Caco-2 (cell line): ENCODE measurements around the gene ADORA3. TPM values are rescaled to one million over a fixed set of nuclear protein-coding genes. Genes with fewer than 3 reads are reported as not detected.

Source experiments
- BruUV-seq: library from RNA; stranded (reverse); fragments of 400-500 nt; replicated peaks from 2 replicates; lab custom pipeline; 2021; lab: Mats Ljungman, UMichigan
- CTCF ChIA-PET: fragments of 300-600 bp; sonication (Branson Sonifier 250); formaldehyde crosslinking; loops from one replicate; lab custom pipeline; 2022; ENCODE audit warnings: antibody characterized with exemption; lab: Charles Lee
- POLR2A ChIA-PET: fragments of 300-600 bp; sonication (Branson Sonifier 250); formaldehyde crosslinking; loops from one replicate; lab custom pipeline; 2022; ENCODE audit warnings: antibody characterized with exemption; lab: Charles Lee
- DNase-seq, 2 experiments: peaks; one replicate each; pipeline versions ENCODE4 v3.0.0 to v3.0.0-alpha.2; 2020 to 2022
- H3K27me3 ChIP-seq: replicated peaks from 2 replicates; pipeline ENCODE4 v1.6.0; 2011; ENCODE audit warnings: low read length; ENCODE audit not compliant: control insufficient read depth, insufficient read depth
- H3K36me3 ChIP-seq: 2 replicates; pipeline ENCODE4 v1.5.1; 2011; ENCODE audit warnings: low read length; ENCODE audit not compliant: control insufficient read depth, insufficient read depth
- H3K4me1 ChIP-seq: fragments of 250-450 bp; sonication (Bioruptor Pico); 2 replicates; pipeline ENCODE4 v1.5.1; 2020; ENCODE audit warnings: mild to moderate bottlenecking
- H3K4me3 ChIP-seq: 2 replicates; pipeline ENCODE4 v1.5.1; 2011; ENCODE audit warnings: low read depth, mild to moderate bottlenecking, control low read depth, low read length
- H3K9me3 ChIP-seq: fragments of 250-450 bp; sonication (Bioruptor Pico); 2 replicates; pipeline ENCODE4 v1.5.1; 2020; ENCODE audit warnings: mild to moderate bottlenecking, moderate library complexity
- H3K27ac Mint-ChIP-seq: one replicate; pipeline ENCODE4 v1.8.0; 2022; ENCODE audit warnings: mixed read lengths; ENCODE audit not compliant: unreplicated experiment
- H3K27me3 Mint-ChIP-seq: one replicate; pipeline ENCODE4 v1.8.0; 2022; ENCODE audit warnings: mixed read lengths; ENCODE audit not compliant: insufficient read depth, unreplicated experiment
- H3K36me3 Mint-ChIP-seq: one replicate; pipeline ENCODE4 v1.8.0; 2022; ENCODE audit warnings: mild to moderate bottlenecking, mixed read lengths; ENCODE audit not compliant: insufficient read depth, unreplicated experiment
- H3K4me1 Mint-ChIP-seq: one replicate; pipeline ENCODE4 v1.8.0; 2022; ENCODE audit warnings: low read depth, mixed read lengths; ENCODE audit not compliant: unreplicated experiment
- H3K4me3 Mint-ChIP-seq: one replicate; pipeline ENCODE4 v1.8.0; 2022; ENCODE audit warnings: mild to moderate bottlenecking, moderate library complexity, mixed read lengths; ENCODE audit not compliant: unreplicated experiment
- H3K9me3 Mint-ChIP-seq: one replicate; pipeline ENCODE4 v1.8.0; 2022; ENCODE audit warnings: mixed read lengths; ENCODE audit not compliant: unreplicated experiment
- CTCF ChIP-seq, 2 experiments: fragments of 200-600 bp in 1 of 2; IDR thresholded peaks; 1 replicate in 1 of 2; 2 replicates in 1 of 2; pipeline versions ENCODE4 v1.5.1 to v1.8.0; 2011 to 2022; ENCODE audit warnings: antibody characterized with exemption in 1 of 2, control low read depth in 1 of 2, inconsistent platforms in 1 of 2, low read depth in 1 of 2, low read length in 1 of 2, mild to moderate bottlenecking in 1 of 2, moderate library complexity in 1 of 2; ENCODE audit not compliant: insufficient read depth in 1 of 2, severe bottlenecking in 1 of 2, unreplicated experiment in 1 of 2
- intact Hi-C: fragments of 100-400 bp; cut with micrococcal nuclease; formaldehyde crosslinking; loops from one replicate; pipeline ENCODE4 v1.10.0; 2022; ENCODE audit not compliant: unreplicated experiment
- total RNA-seq: library from RNA; stranded (reverse); gene quantifications from 2 replicates; pipeline ENCODE4 v1.2.3, GENCODE V29; 2022

Gene ADORA3
- total RNA-seq, 1 experiment from 2014 or later = not detected

GRCh38 chr1:111463029-111463683 lies 40.3 kb downstream of the ADORA3 start:
- H3K9me3 Mint-ChIP-seq = no peaks in the 10 kb centered on the region
- TF ChIP-seq CTCF (IDR thresholded peaks at IDR 0.05; ENCODE audit: insufficient read depth in 1 of 2, low read depth in 1 of 2, low read length in 1 of 2, severe bottlenecking in 1 of 2, unreplicated experiment in 1 of 2) = no peak
- CTCF ChIA-PET = no interaction called here
- intact Hi-C loops = no loop called here
- H3K27me3 ChIP-seq = no peaks in the 10 kb centered on the region
- BruUV-seq = no TSS peak
- no peaks in the 10 kb centered on the region for H3K9me3 ChIP-seq
- H3K27ac Mint-ChIP-seq = no peak overlapping the region
- POLR2A ChIA-PET = no interaction called here
- H3K4me1 ChIP-seq = peaks cover 4% of the 10 kb centered on the region; the same call in 1 of the 2 replicates
- H3K4me3 ChIP-seq = no peak overlapping the region
- H3K36me3 Mint-ChIP-seq = peaks cover 7% of the 10 kb centered on the region
- H3K4me1 Mint-ChIP-seq = peaks cover 14% of the 10 kb centered on the region
- H3K36me3 ChIP-seq = no peaks in the 10 kb centered on the region
- H3K27me3 Mint-ChIP-seq = no peaks in the 10 kb centered on the region
- no peak for DNase-seq
- no peak overlapping the region for H3K4me3 Mint-ChIP-seq

- intact Hi-C loops = no loop called here
- H3K27me3 ChIP-seq = no peaks in the 10 kb centered on the region
- Mint-ChIP-seq H3K36me3 (peaks cover 13% of the 10 kb centered on the region), H3K27ac (no peak overlapping the region), H3K27me3 (no peaks in the 10 kb centered on the region), H3K4me3 (no peak overlapping the region), H3K9me3 (no peaks in the 10 kb centered on the region), H3K4me1 (peaks cover 14% of the 10 kb centered on the region)
- TF ChIP-seq CTCF (IDR thresholded peaks at IDR 0.05; ENCODE audit: insufficient read depth in 1 of 2, low read depth in 1 of 2, low read length in 1 of 2, severe bottlenecking in 1 of 2, unreplicated experiment in 1 of 2) = no peak
- BruUV-seq = no TSS peak
- H3K9me3 ChIP-seq = no peaks in the 10 kb centered on the region
- ChIA-PET CTCF (no interaction called here), POLR2A (no interaction called here)
- H3K4me3 ChIP-seq = no peak overlapping the region
- DNase-seq = no peak
- H3K36me3 ChIP-seq = no peaks in the 10 kb centered on the region
- peaks cover 4% of the 10 kb centered on the region; the same call in 1 of the 2 replicates for H3K4me1 ChIP-seq
Observed at GRCh38 chr1:111462370-111463028, 40.9 kb downstream of the ADORA3 start.

GRCh38 chr1:111461765-111462164 lies 41.7 kb downstream of the ADORA3 start:
- H3K4me1 Mint-ChIP-seq = peaks cover 14% of the 10 kb centered on the region
- intact Hi-C loops = no loop called here
- no peaks in the 10 kb centered on the region for H3K9me3 ChIP-seq
- H3K4me3 ChIP-seq = no peak overlapping the region
- no peaks in the 10 kb centered on the region for H3K9me3 Mint-ChIP-seq
- no peaks in the 10 kb centered on the region for H3K36me3 ChIP-seq
- TF ChIP-seq CTCF (IDR thresholded peaks at IDR 0.05; ENCODE audit: insufficient read depth in 1 of 2, low read depth in 1 of 2, low read length in 1 of 2, severe bottlenecking in 1 of 2, unreplicated experiment in 1 of 2) = no peak
- no TSS peak for BruUV-seq
- H3K4me1 ChIP-seq = peaks cover 4% of the 10 kb centered on the region; the same call in 1 of the 2 replicates
- no peak overlapping the region for H3K27ac Mint-ChIP-seq
- no peak overlapping the region for H3K4me3 Mint-ChIP-seq
- ChIA-PET CTCF (no interaction called here), POLR2A (interaction anchor here (0.6 kb wide), 1 partner anchor 1388 kb away, joined by 3 read pairs; no protein-coding TSS in a partner anchor)
- no peaks in the 10 kb centered on the region for H3K27me3 ChIP-seq
- no peak for DNase-seq
- H3K27me3 Mint-ChIP-seq = no peaks in the 10 kb centered on the region
- peaks cover 21% of the 10 kb centered on the region for H3K36me3 Mint-ChIP-seq
